Common myeloid progenitor, CD34-positive (primary cell): Measurements from ENCODE around the gene ABHD14A.

Experiments used
- CTCF ChIA-PET: fragments of 350-600 bp; sonication (Branson Sonifier 250); formaldehyde crosslinking; loops from one replicate; lab custom pipeline; 2021; ENCODE audit warnings: antibody characterized with exemption; lab: Charles Lee
- POLR2A ChIA-PET: fragments of 350-600 bp; sonication (Branson Sonifier 250); formaldehyde crosslinking; loops from one replicate; lab custom pipeline; 2021; ENCODE audit warnings: antibody characterized with exemption; lab: Charles Lee
- DNase-seq, 3 donors: peaks; one replicate each; pipeline versions ENCODE4 v3.0.0 to v3.0.0-alpha.2; 2013
- H3K27ac ChIP-seq, 2 experiments: 1 replicate in 1 of 2; 2 replicates in 1 of 2; pipeline ENCODE4 v1.7.0; 2013; ENCODE audit warnings: inconsistent platforms in 2 of 2, low read length in 2 of 2, mild to moderate bottlenecking in 2 of 2, low read depth in 1 of 2, moderate library complexity in 1 of 2; ENCODE audit not compliant: severe bottlenecking in 2 of 2, insufficient read depth in 1 of 2, poor library complexity in 1 of 2
- H3K27me3 ChIP-seq, 5 experiments: replicated peaks in 2 of 5; 1 replicate in 3 of 5; 2 replicates in 2 of 5; pipeline versions ENCODE4 v1.6.1 to v1.7.0; 2013; ENCODE audit warnings: low read length in 4 of 5, mild to moderate bottlenecking in 2 of 5, moderate library complexity in 2 of 5, inconsistent platforms in 1 of 5; ENCODE audit not compliant: insufficient read depth in 5 of 5, control insufficient read depth in 4 of 5
- H3K36me3 ChIP-seq, 4 experiments: 1 replicate in 2 of 4; 2 replicates in 2 of 4; pipeline versions ENCODE4 v1.6.1 to v1.7.0; 2013; ENCODE audit warnings: low read length in 3 of 4, control low read depth in 1 of 4, mild to moderate bottlenecking in 1 of 4; ENCODE audit not compliant: control insufficient read depth in 4 of 4, insufficient read depth in 4 of 4
- H3K4me1 ChIP-seq, 4 experiments: 1 replicate in 3 of 4; 2 replicates in 1 of 4; pipeline versions ENCODE4 v1.6.1 to v1.7.1; 2013; ENCODE audit warnings: low read length in 3 of 4, mild to moderate bottlenecking in 3 of 4, control low read depth in 1 of 4, inconsistent platforms in 1 of 4, moderate library complexity in 1 of 4; ENCODE audit not compliant: control insufficient read depth in 4 of 4, insufficient read depth in 4 of 4; ENCODE audit errors: control extremely low read depth in 1 of 4
- H3K4me3 ChIP-seq, 7 experiments: 1 replicate in 4 of 7; 2 replicates in 3 of 7; pipeline versions ENCODE4 v1.5.1 to v1.7.0; 2013; ENCODE audit warnings: mild to moderate bottlenecking in 7 of 7, low read length in 6 of 7, moderate library complexity in 6 of 7, inconsistent platforms in 2 of 7, low read depth in 2 of 7, control low read depth in 1 of 7; ENCODE audit not compliant: insufficient read depth in 4 of 7, control insufficient read depth in 1 of 7; ENCODE audit errors: extremely low read depth in 1 of 7
- H3K9me3 ChIP-seq, 5 experiments: 1 replicate in 4 of 5; 2 replicates in 1 of 5; pipeline versions ENCODE4 v1.6.1 to v1.7.1; 2013; ENCODE audit warnings: low read length in 4 of 5, mild to moderate bottlenecking in 2 of 5, inconsistent platforms in 1 of 5, low read depth in 1 of 5, moderate library complexity in 1 of 5; ENCODE audit not compliant: control insufficient read depth in 4 of 5, insufficient read depth in 2 of 5; ENCODE audit errors: control extremely low read depth in 1 of 5
- WGBS: methylation state at CpG from one replicate; pipeline ENCODE4 v1.1.5; 2013; ENCODE audit not compliant: insufficient coverage; 5-methylcytosine and 5-hydroxymethylcytosine counted together

ABHD14A gene

GRCh38 chr3:51975852-51976549 is 1.1 kb downstream of the ABHD14A start:
- H3K4me3 ChIP-seq: peak overlapping the region; percentile 47 to 90 (median 84)
- H3K36me3 ChIP-seq: peaks cover 0 to 11% (median 2%) of the 10 kb centered on the region in 4 experiments
- peaks cover 4 to 39% (median 31%) of the 10 kb centered on the region in 4 experiments for H3K4me1 ChIP-seq
- no peaks in the 10 kb centered on the region for H3K27me3 ChIP-seq
- H3K27ac ChIP-seq: no peak overlapping the region
- H3K9me3 ChIP-seq: no peaks in the 10 kb centered on the region
- CTCF ChIA-PET: interaction anchor here (1.3 to 9.3 kb wide), 2 partner anchors 8 to 16 kb away, joined by 3 to 76 read pairs; no protein-coding TSS in a partner anchor
- DNase-seq: peak in 2 of 3 donors; percentile 50 to 54
- POLR2A ChIA-PET: interaction anchor here (1.1 kb wide), 1 partner anchor 9 kb away, joined by 4 read pairs; no protein-coding TSS in a partner anchor
- WGBS: 44% methylated on average over 44 of the region's 46 CpGs

GRCh38 chr3:51977446-51978142 is 2.7 kb downstream of the ABHD14A start:
- WGBS: 92% methylated on average over 8 of the region's 9 CpGs
- H3K27me3 ChIP-seq: no peaks in the 10 kb centered on the region
- H3K9me3 ChIP-seq: no peaks in the 10 kb centered on the region
- CTCF ChIA-PET: interaction anchor here (0.9 kb wide), 1 partner anchor 35 kb away, joined by 3 read pairs; no protein-coding TSS in a partner anchor
- H3K4me3 ChIP-seq: no peak overlapping the region
- H3K36me3 ChIP-seq: peaks cover 0 to 11% (median 2%) of the 10 kb centered on the region in 4 experiments
- no peak overlapping the region for H3K27ac ChIP-seq
- POLR2A ChIA-PET: no interaction called here
- peaks cover 7 to 52% (median 39%) of the 10 kb centered on the region in 4 experiments for H3K4me1 ChIP-seq
- peak in 2 of 3 donors; percentile 43 to 64 for DNase-seq

- 100% methylated on average over 3 of the region's 4 CpGs for WGBS
- DNase-seq: no peak
- H3K4me3 ChIP-seq: no peak overlapping the region
- ChIA-PET CTCF (no interaction called here), POLR2A (no interaction called here)
- H3K9me3 ChIP-seq: no peaks in the 10 kb centered on the region
- H3K4me1 ChIP-seq: peaks cover 7 to 57% (median 44%) of the 10 kb centered on the region in 4 experiments
- peaks cover 0 to 11% (median 2%) of the 10 kb centered on the region in 4 experiments for H3K36me3 ChIP-seq
- H3K27me3 ChIP-seq: no peaks in the 10 kb centered on the region
- H3K27ac ChIP-seq: no peak overlapping the region
These were observed 3.3 kb downstream of the ABHD14A start for GRCh38 chr3:51978143-51978502.

GRCh38 chr3:51980253-51980652 is 5.4 kb downstream of the ABHD14A start:
- H3K4me3 ChIP-seq: no peak overlapping the region
- DNase-seq: no peak
- 97% methylated on average over 7 of the region's 10 CpGs for WGBS
- no peaks in the 10 kb centered on the region for H3K9me3 ChIP-seq
- ChIA-PET POLR2A (no interaction called here), CTCF (interaction anchor here (1.1 to 5.6 kb wide), 3 partner anchors 10 to 39 kb away, joined by 3 to 52 read pairs (median 4); partner anchors contain the start of genes RPL29 and RRP9)
- H3K36me3 ChIP-seq: peaks cover 0 to 11% (median 2%) of the 10 kb centered on the region in 4 experiments
- H3K27ac ChIP-seq: peak overlapping the region in 1 of 2 experiments; percentile 37
- H3K27me3 ChIP-seq: no peaks in the 10 kb centered on the region
- H3K4me1 ChIP-seq: peaks cover 7 to 50% (median 32%) of the 10 kb centered on the region in 4 experiments

- Histone ChIP-seq H3K9me3 (no peaks in the 10 kb centered on the region), H3K27ac (peak overlapping the region in 1 of 2 experiments; percentile 79), H3K4me3 (peak overlapping the region; percentile 59 to 82 (median 71)), H3K27me3 (no peaks in the 10 kb centered on the region), H3K4me1 (peaks cover 4 to 31% (median 23%) of the 10 kb centered on the region in 4 experiments), H3K36me3 (peaks cover 0 to 11% (median 4%) of the 10 kb centered on the region in 4 experiments)
- 3% methylated on average over 4 of the region's 4 CpGs for WGBS
- peak; percentile 45 to 64 (median 48) for DNase-seq
- ChIA-PET POLR2A (interaction anchor here (0.6 to 0.8 kb wide), 2 partner anchors 8 to 9 kb away, joined by 4 to 5 read pairs; partner anchors contain the start of gene ABHD14B), CTCF (interaction anchor here (0.7 to 5.6 kb wide), 11 partner anchors 9 to 161 kb away, joined by 3 to 52 read pairs (median 4); partner anchors contain the start of genes ABHD14B, GPR62, PARP3 and RPL29)
These were observed 7.5 kb downstream of the ABHD14A start for GRCh38 chr3:51982352-51982837.

GRCh38 chr3:51982838-51983577 is 8.1 kb downstream of the ABHD14A start, which contains the start of gene ACY1:
ACY1 (plus strand) TSS chr3:51983535; CDS start chr3:51984065, 530 bp downstream.
- whole genome bisulfite sequencing: 0% methylated on average over 47 of the region's 68 CpGs
- POLR2A ChIA-PET: interaction anchor here (0.6 to 1.0 kb wide), 4 partner anchors 9 to 15 kb away, joined by 3 to 5 read pairs (median 4); partner anchors contain the start of genes ABHD14B and RPL29

More at GRCh38 chr3:51982838-51983577, 8.1 kb downstream of the ABHD14A start, which contains the start of gene ACY1:
- Histone ChIP-seq H3K4me3 (peak within 1 kb of the TSS; percentile 59 to 82 (median 71)), H3K27me3 (no peaks in the 10 kb centered on the region), H3K27ac (peak within 1 kb of the TSS; percentile 54 to 79), H3K36me3 (peaks cover 0 to 8% (median 4%) of the 10 kb centered on the region in 4 experiments), H3K9me3 (no peaks in the 10 kb centered on the region), H3K4me1 (peaks cover 4 to 27% (median 23%) of the 10 kb centered on the region in 4 experiments)
- DNase-seq: peak; percentile 70 to 86 (median 80)
- CTCF ChIA-PET: interaction anchor here (0.7 to 5.6 kb wide), 12 partner anchors 9 to 160 kb away, joined by 3 to 52 read pairs (median 4); partner anchors contain the start of genes ABHD14B, GPR62, PARP3 and RPL29
